Keratinocyte (primary cell): Measurements from ENCODE around the gene CEBPZOS. TPM values are rescaled to one million over a fixed set of nuclear protein-coding genes. Genes with fewer than 3 reads are reported as not detected.

Source experiments
- DNase-seq: peaks from one replicate; pipeline ENCODE4 v3.0.0-alpha.2; 2011; ENCODE audit warnings: low read depth, missing footprints, low spot score
- FAIRE-seq: peaks from 2 replicates; lab custom pipeline; 2011; peaks lifted over from hg19 to GRCh38; lab: Jason Lieb, UNC
- H2AFZ ChIP-seq: 2 replicates; pipeline ENCODE4 v1.6.0; 2012; ENCODE audit warnings: low read length, control low read depth, inconsistent platforms; ENCODE audit not compliant: control insufficient read depth
- H3K27ac ChIP-seq: 2 replicates; pipeline ENCODE4 v1.5.1; 2011; ENCODE audit warnings: low read length; ENCODE audit not compliant: control insufficient read depth, insufficient read depth
- H3K27me3 ChIP-seq: 3 replicates; pipeline ENCODE4 v1.6.0; 2011; ENCODE audit warnings: low read length; ENCODE audit not compliant: control insufficient read depth, insufficient read depth; ENCODE audit errors: extremely low read depth
- H3K36me3 ChIP-seq, 2 experiments: 2 replicates in 1 of 2; 3 replicates in 1 of 2; pipeline ENCODE4 v1.5.1; 2011; ENCODE audit warnings: low read length in 2 of 2, mild to moderate bottlenecking in 1 of 2; ENCODE audit not compliant: control insufficient read depth in 2 of 2, insufficient read depth in 2 of 2; ENCODE audit errors: extremely low read depth in 1 of 2
- H3K4me1 ChIP-seq: 3 replicates; pipeline ENCODE4 v1.5.1; 2011; ENCODE audit warnings: low read length; ENCODE audit not compliant: control insufficient read depth, insufficient read depth; ENCODE audit errors: extremely low read depth
- H3K4me2 ChIP-seq: 3 replicates; pipeline ENCODE4 v1.6.0; 2011; ENCODE audit warnings: low read depth, low read length; ENCODE audit not compliant: control insufficient read depth, insufficient read depth; ENCODE audit errors: extremely low read depth
- H3K4me3 ChIP-seq, 3 experiments: fragments of 200-600 bp in 1 of 3; sonication (generic) in 1 of 3; 2 replicates in 2 of 3; 3 replicates in 1 of 3; pipeline ENCODE4 v1.5.1; 2011 to 2016; ENCODE audit warnings: low read length in 3 of 3, mild to moderate bottlenecking in 3 of 3, control low read depth in 2 of 3, inconsistent platforms in 1 of 3, low read depth in 1 of 3, mixed read lengths in 1 of 3, mixed run types in 1 of 3, moderate library complexity in 1 of 3; ENCODE audit not compliant: control insufficient read depth in 2 of 3, insufficient read depth in 2 of 3; ENCODE audit errors: extremely low read depth in 1 of 3
- H3K79me2 ChIP-seq: 2 replicates; pipeline ENCODE4 v1.6.0; 2012; ENCODE audit warnings: low read length; ENCODE audit not compliant: control insufficient read depth, insufficient read depth
- H3K9ac ChIP-seq: 3 replicates; pipeline ENCODE4 v1.6.0; 2011; ENCODE audit warnings: low read length; ENCODE audit not compliant: control insufficient read depth, insufficient read depth; ENCODE audit errors: extremely low read depth
- H3K9me1 ChIP-seq: 3 replicates; pipeline ENCODE4 v1.6.0; 2011; ENCODE audit warnings: low read length; ENCODE audit not compliant: control insufficient read depth, insufficient read depth; ENCODE audit errors: extremely low read depth
- H3K9me3 ChIP-seq: 2 replicates; pipeline ENCODE4 v1.5.1; 2012; ENCODE audit warnings: low read depth, low read length; ENCODE audit not compliant: control insufficient read depth
- H4K20me1 ChIP-seq: 3 replicates; pipeline ENCODE4 v1.6.0; 2011; ENCODE audit warnings: low read length; ENCODE audit not compliant: control insufficient read depth, insufficient read depth; ENCODE audit errors: extremely low read depth
- CTCF ChIP-seq, 3 experiments: IDR thresholded peaks in 1 of 3; conservative IDR thresholded peaks in 1 of 3; optimal IDR thresholded peaks in 1 of 3; 2 replicates in 2 of 3; 3 replicates in 1 of 3; pipeline versions ENCODE3 to v1.5.1; 2011; ENCODE audit warnings: low read length in 3 of 3, mild to moderate bottlenecking in 3 of 3, moderate library complexity in 2 of 3, control low read depth in 1 of 3, inconsistent platforms in 1 of 3; ENCODE audit not compliant: insufficient read depth in 2 of 3; ENCODE audit errors: extremely low read depth in 1 of 3
- EZH2 ChIP-seq: IDR thresholded peaks from one replicate; pipeline ENCODE4 v1.6.1; 2012; ENCODE audit warnings: inconsistent platforms, mild to moderate bottlenecking, low read length, moderate library complexity
- dilution Hi-C: fragments of 300-500 bp; cut with MboI; formaldehyde crosslinking; loops from one replicate; pipeline ENCODE4 v1.7.0; 2020; ENCODE audit warnings: low sequenced_read_pairs; ENCODE audit not compliant: extremely low pct_ligation_motif_present
- polyA plus RNA-seq, 5 experiments: library from polyadenylated mRNA; depleted of rRNA in 3 of 5; stranded (reverse) in 3 of 5; stranded (forward) in 1 of 5; unstranded in 1 of 5; fragments of >200 nt; gene quantifications; 1 replicate in 1 of 5; 2 replicates in 3 of 5; 3 replicates in 1 of 5; pipeline versions ENCODE4 v1.2.1 to v1.2.3, GENCODE V29; 2011 to 2012; ENCODE audit warnings: missing spikeins in 2 of 5, low read depth in 1 of 5, low replicate concordance in 1 of 5

CEBPZOS gene
- polyA plus RNA-seq, 1 donor (not counting 4 experiments of a cell fraction or from before 2014, with no cell fraction given): 42.9 TPM

- no peak for FAIRE-seq
- H3K9me3 ChIP-seq: peaks cover 4% of the 10 kb centered on the region
- H3K4me3 ChIP-seq: no peak overlapping the region
- H3K79me2 ChIP-seq: peaks cover 52% of the 10 kb centered on the region
- H3K36me3 ChIP-seq: peaks cover 8 to 10% of the 10 kb centered on the region in 2 experiments
- peaks cover 7% of the 10 kb centered on the region for H3K4me1 ChIP-seq
- no peak for DNase-seq
- H3K4me2 ChIP-seq: no peak overlapping the region
- no peak for TF ChIP-seq EZH2
- no peak for TF ChIP-seq CTCF (optimal IDR thresholded peaks at IDR 0.05 in 1 of 3, IDR thresholded peaks at IDR 0.05 in 1 of 3, conservative IDR thresholded peaks at IDR 0.05 in 1 of 3; ENCODE audit: extremely low read depth in 1 of 3, insufficient read depth in 2 of 3, low read length in 3 of 3)
- no peaks in the 10 kb centered on the region for H3K27me3 ChIP-seq
- no peak overlapping the region for H3K9ac ChIP-seq
- H3K9me1 ChIP-seq: no peaks in the 10 kb centered on the region
- no peaks in the 10 kb centered on the region for H4K20me1 ChIP-seq
- dilution Hi-C loops: no loop called here
- no peak overlapping the region for H2AFZ ChIP-seq
- H3K27ac ChIP-seq: no peak overlapping the region
Measured at GRCh38 chr2:37201208-37201607, 4.9 kb downstream of the CEBPZOS start.

DNA sequence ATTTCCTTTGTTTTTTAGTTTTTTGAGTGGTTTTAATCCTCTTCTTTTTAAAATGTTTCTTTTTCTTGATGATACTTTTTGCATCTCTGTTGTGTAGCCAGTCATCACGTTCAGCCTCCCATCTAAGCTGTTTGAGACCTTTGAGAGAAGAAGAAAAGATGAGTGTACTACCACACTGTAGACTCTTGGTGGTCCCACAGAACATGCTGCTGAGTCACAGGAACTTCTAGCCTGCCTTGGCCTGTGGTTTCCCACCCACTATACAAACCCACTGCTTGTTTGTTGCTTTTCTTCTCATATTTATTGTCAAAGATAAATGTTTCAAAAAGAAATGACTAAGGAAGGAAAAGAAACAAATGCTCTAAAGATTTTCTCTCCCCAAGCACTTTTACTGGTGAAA is 5.5 kb downstream of the CEBPZOS start:
- no peak overlapping the region for H3K4me3 ChIP-seq
- DNase-seq (no peak), FAIRE-seq (no peak)
- H3K27ac ChIP-seq: no peak overlapping the region
- H2AFZ ChIP-seq: no peak overlapping the region
- no peaks in the 10 kb centered on the region for H4K20me1 ChIP-seq
- peaks cover 56% of the 10 kb centered on the region for H3K79me2 ChIP-seq
- H3K36me3 ChIP-seq: peaks cover 10 to 14% of the 10 kb centered on the region in 2 experiments
- dilution Hi-C loops: no loop called here
- H3K27me3 ChIP-seq: no peaks in the 10 kb centered on the region
- TF ChIP-seq EZH2 (no peak), CTCF (optimal IDR thresholded peaks at IDR 0.05 in 1 of 3, IDR thresholded peaks at IDR 0.05 in 1 of 3, conservative IDR thresholded peaks at IDR 0.05 in 1 of 3; ENCODE audit: extremely low read depth in 1 of 3, insufficient read depth in 2 of 3, low read length in 3 of 3) (no peak)
- H3K4me1 ChIP-seq: peaks cover 7% of the 10 kb centered on the region
- peaks cover 4% of the 10 kb centered on the region for H3K9me3 ChIP-seq
- no peak overlapping the region for H3K4me2 ChIP-seq
- no peaks in the 10 kb centered on the region for H3K9me1 ChIP-seq
- no peak overlapping the region for H3K9ac ChIP-seq
